Thoracic aorta (tissue), 2 donors: ENCODE measurements around the gene NFASC. TPM values are rescaled to one million over a fixed set of nuclear protein-coding genes. Genes with fewer than 3 reads are reported as not detected.

Source experiments
- ATAC-seq: fragments of 150-250 bp; one replicate; pipeline ENCODE4 v1.8.0; 2017; ENCODE audit warnings: low read depth; ENCODE audit not compliant: insufficient number of reproducible peaks, low FRiP score
- DNase-seq: peaks from one replicate; pipeline ENCODE4 v3.0.0-alpha.2; 2020; ENCODE audit warnings: low spot score
- H3K27ac ChIP-seq, 2 donors: fragments of 200-600 bp; sonication (generic); 1 replicate in 1 of 2; 2 replicates in 1 of 2; pipeline ENCODE4 v1.5.1; 2016; ENCODE audit warnings: mild to moderate bottlenecking in 2 of 2, moderate library complexity in 2 of 2
- H3K27me3 ChIP-seq: fragments of 200-600 bp; sonication (generic); replicated peaks from 2 replicates; pipeline ENCODE4 v1.6.0; 2016; ENCODE audit warnings: mild to moderate bottlenecking; ENCODE audit not compliant: insufficient read depth
- H3K36me3 ChIP-seq: fragments of 200-600 bp; sonication (generic); one replicate; pipeline ENCODE4 v1.5.1; 2016
- H3K4me1 ChIP-seq, 2 donors: fragments of 200-600 bp; sonication (generic); 1 replicate in 1 of 2; 2 replicates in 1 of 2; pipeline versions ENCODE4 v1.5.1 to v1.6.0; 2016; ENCODE audit warnings: low read depth in 2 of 2, mild to moderate bottlenecking in 1 of 2; ENCODE audit not compliant: control insufficient read depth in 1 of 2
- H3K4me3 ChIP-seq: fragments of 200-600 bp; sonication (generic); 2 replicates; pipeline ENCODE4 v1.5.1; 2016; ENCODE audit warnings: mild to moderate bottlenecking
- H3K9me3 ChIP-seq: fragments of 200-600 bp; sonication (generic); 2 replicates; pipeline ENCODE4 v1.5.1; 2016
- CTCF ChIP-seq: fragments of 200-600 bp; sonication (generic); IDR thresholded peaks from one replicate; pipeline ENCODE4 v1.5.1; 2019; ENCODE audit warnings: antibody characterized with exemption
- total RNA-seq, 2 donors: library from RNA; depleted of rRNA; stranded (reverse); fragments of >200 nt; gene quantifications; one replicate each; pipeline versions ENCODE4 v1.1.0 to v1.2.3, GENCODE V29; 2016

The NFASC gene
- total RNA-seq, 2 donors from 2014 or later = 26.2 to 29.5 TPM

- no peak for ATAC-seq
- Histone ChIP-seq H3K36me3 (no peaks in the 10 kb centered on the region), H3K27me3 (no peaks in the 10 kb centered on the region), H3K4me3 (no peak overlapping the region), H3K4me1 (peaks cover 0 to 3% of the 10 kb centered on the region in 2 donors), H3K9me3 (no peaks in the 10 kb centered on the region), H3K27ac (no peak overlapping the region)
- DNase-seq = no peak
- no peak for TF ChIP-seq CTCF
These were observed 188.2 kb downstream of the NFASC start for GRCh38 chr1:205058853-205059252.

- DNase-seq (no peak), ATAC-seq (no peak)
- H3K4me3 ChIP-seq = no peak overlapping the region
- no peak overlapping the region for H3K27ac ChIP-seq
- TF ChIP-seq CTCF = no peak
- no peaks in the 10 kb centered on the region for H3K36me3 ChIP-seq
- no peaks in the 10 kb centered on the region for H3K27me3 ChIP-seq
- H3K9me3 ChIP-seq = no peaks in the 10 kb centered on the region
- H3K4me1 ChIP-seq = peaks cover 0 to 3% of the 10 kb centered on the region in 2 donors
These were observed 189.0 kb downstream of the NFASC start for GRCh38 chr1:205059660-205060059.

- no peak for DNase-seq
- H3K36me3 ChIP-seq = no peaks in the 10 kb centered on the region
- TF ChIP-seq CTCF = no peak
- peaks cover 0 to 3% of the 10 kb centered on the region in 2 donors for H3K4me1 ChIP-seq
- H3K27me3 ChIP-seq = no peaks in the 10 kb centered on the region
- no peak overlapping the region for H3K27ac ChIP-seq
- ATAC-seq = no peak
- no peaks in the 10 kb centered on the region for H3K9me3 ChIP-seq
- no peak overlapping the region for H3K4me3 ChIP-seq
These were observed 190.1 kb downstream of the NFASC start for GRCh38 chr1:205060746-205061145.

- no peaks in the 10 kb centered on the region for H3K9me3 ChIP-seq
- H3K4me1 ChIP-seq = peaks cover 0 to 3% of the 10 kb centered on the region in 2 donors
- H3K27ac ChIP-seq = no peak overlapping the region
- ATAC-seq = no peak
- no peaks in the 10 kb centered on the region for H3K36me3 ChIP-seq
- DNase-seq = no peak
- TF ChIP-seq CTCF = no peak
- H3K4me3 ChIP-seq = no peak overlapping the region
- H3K27me3 ChIP-seq = no peaks in the 10 kb centered on the region
These were observed 190.6 kb downstream of the NFASC start for GRCh38 chr1:205061227-205061626.

- H3K36me3 ChIP-seq = no peaks in the 10 kb centered on the region
- TF ChIP-seq CTCF = peak; percentile 63
- ATAC-seq = no peak
- DNase-seq = peak; percentile 13
- H3K4me3 ChIP-seq = no peak overlapping the region
- H3K4me1 ChIP-seq = peaks cover 0 to 3% of the 10 kb centered on the region in 2 donors
- no peaks in the 10 kb centered on the region for H3K27me3 ChIP-seq
- H3K9me3 ChIP-seq = no peaks in the 10 kb centered on the region
- no peak overlapping the region for H3K27ac ChIP-seq
These were observed 191.0 kb downstream of the NFASC start for GRCh38 chr1:205061665-205062069.
